ENCODE measurements around the gene RAE1. TPM values are rescaled to one million over a fixed set of nuclear protein-coding genes. Genes with fewer than 3 reads are reported as not detected.

The RAE1 gene
- total and polyA plus RNA-seq, 2 experiments from 2014 or later: 35.4 to 43.3 TPM

DNA sequence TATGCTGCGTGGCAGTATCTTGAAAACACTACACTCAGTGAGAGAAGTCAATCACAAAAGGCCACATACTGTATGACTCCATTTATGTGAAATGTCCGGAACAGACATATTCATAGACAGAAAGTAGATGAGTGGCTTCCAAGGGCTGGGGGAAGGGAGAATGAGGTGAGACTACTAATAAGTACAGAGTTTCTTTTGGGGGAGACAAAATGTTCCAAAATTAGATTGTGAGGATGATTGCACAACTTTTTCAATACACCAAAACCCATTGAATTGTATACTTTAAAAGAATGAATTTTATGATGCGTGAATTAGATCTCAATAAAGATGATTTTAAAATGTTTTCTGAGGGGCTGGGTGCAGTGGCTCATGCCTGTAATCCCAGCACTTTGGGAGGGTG is 30.7 kb upstream of the RAE1 start (continued):
- TF ChIP-seq, protein P1, sequence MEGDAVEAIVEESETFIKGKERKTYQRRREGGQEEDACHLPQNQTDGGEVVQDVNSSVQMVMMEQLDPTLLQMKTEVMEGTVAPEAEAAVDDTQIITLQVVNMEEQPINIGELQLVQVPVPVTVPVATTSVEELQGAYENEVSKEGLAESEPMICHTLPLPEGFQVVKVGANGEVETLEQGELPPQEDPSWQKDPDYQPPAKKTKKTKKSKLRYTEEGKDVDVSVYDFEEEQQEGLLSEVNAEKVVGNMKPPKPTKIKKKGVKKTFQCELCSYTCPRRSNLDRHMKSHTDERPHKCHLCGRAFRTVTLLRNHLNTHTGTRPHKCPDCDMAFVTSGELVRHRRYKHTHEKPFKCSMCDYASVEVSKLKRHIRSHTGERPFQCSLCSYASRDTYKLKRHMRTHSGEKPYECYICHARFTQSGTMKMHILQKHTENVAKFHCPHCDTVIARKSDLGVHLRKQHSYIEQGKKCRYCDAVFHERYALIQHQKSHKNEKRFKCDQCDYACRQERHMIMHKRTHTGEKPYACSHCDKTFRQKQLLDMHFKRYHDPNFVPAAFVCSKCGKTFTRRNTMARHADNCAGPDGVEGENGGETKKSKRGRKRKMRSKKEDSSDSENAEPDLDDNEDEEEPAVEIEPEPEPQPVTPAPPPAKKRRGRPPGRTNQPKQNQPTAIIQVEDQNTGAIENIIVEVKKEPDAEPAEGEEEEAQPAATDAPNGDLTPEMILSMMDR (conservative IDR thresholded peaks at IDR 0.05; ENCODE audit: low read depth in 2 of 2): no peak
- TF ChIP-seq JUNB (IDR thresholded peaks at IDR 0.05; ENCODE audit: unreplicated experiment) (no peak), NANOG (IDR thresholded peaks at IDR 0.05; ENCODE audit: borderline replicate concordance) (no peak), CREB1 (CRISPR knock-in tag; IDR thresholded peaks at IDR 0.05; ENCODE audit: low read depth) (no peak), STAT1 (IDR thresholded peaks at IDR 0.05; ENCODE audit: unreplicated experiment) (no peak)

DNA sequence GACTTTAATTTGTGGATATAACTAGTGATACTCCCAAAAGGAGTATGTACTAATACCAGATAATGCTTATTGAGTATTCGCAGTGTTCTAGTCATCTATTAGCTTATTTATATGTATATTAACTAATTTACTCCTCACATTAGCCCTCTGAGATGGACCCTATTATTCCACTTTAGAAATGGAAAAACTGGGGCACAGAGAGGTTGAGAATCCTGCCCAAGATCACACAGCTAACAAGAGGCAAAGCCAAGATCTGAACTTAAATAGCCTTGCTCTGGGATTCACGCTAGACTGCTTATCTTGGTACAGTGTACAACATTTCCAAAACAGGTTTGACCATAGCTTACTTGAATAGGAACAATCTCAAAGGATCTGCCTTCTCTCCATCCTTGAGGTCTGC is 29.9 kb upstream of the RAE1 start:
- H4K20me1 ChIP-seq (replicated peaks; ENCODE audit: insufficient read depth): no peaks in the 10 kb centered on the region
- H3K27me3 ChIP-seq (ENCODE audit: insufficient read depth): no peaks in the 10 kb centered on the region
- no peak overlapping the region for H3K4me2 ChIP-seq
- no peaks in the 10 kb centered on the region for H3K36me3 ChIP-seq (ENCODE audit: insufficient read depth)
- no peak for ATAC-seq
- no peak overlapping the region for H3K4me3 ChIP-seq
- Mint-ChIP-seq H3K27ac (no peak overlapping the region), H3K9me3 (no peaks in the 10 kb centered on the region), H3K4me1 (peaks cover 16% of the 10 kb centered on the region), H3K27me3 (ENCODE audit: insufficient read depth, low read depth, poor library complexity) (no peaks in the 10 kb centered on the region), H3K36me3 (ENCODE audit: low read depth) (no peaks in the 10 kb centered on the region; the same call in 2 of the 3 replicates), H3K4me3 (no peak overlapping the region)
- H3K4me1 ChIP-seq (ENCODE audit: insufficient read depth): peaks cover 10% of the 10 kb centered on the region
- H3K79me2 ChIP-seq (replicated peaks; ENCODE audit: insufficient read depth): no peaks in the 10 kb centered on the region
- DNase-seq (ENCODE audit: low spot score): no peak
- H3K9me2 ChIP-seq (ENCODE audit: insufficient read depth): no peaks in the 10 kb centered on the region
- H3F3A ChIP-seq (replicated peaks; ENCODE audit: low read depth): peaks cover 4% of the 10 kb centered on the region; the same call in 1 of the 2 replicates
- no peak for TF ChIP-seq POLR2AphosphoS5 (IDR thresholded peaks at IDR 0.05; ENCODE audit: low read depth)
- no peak overlapping the region for H2AFZ ChIP-seq
- H3K27ac ChIP-seq (ENCODE audit: low read depth): no peak overlapping the region

DNA sequence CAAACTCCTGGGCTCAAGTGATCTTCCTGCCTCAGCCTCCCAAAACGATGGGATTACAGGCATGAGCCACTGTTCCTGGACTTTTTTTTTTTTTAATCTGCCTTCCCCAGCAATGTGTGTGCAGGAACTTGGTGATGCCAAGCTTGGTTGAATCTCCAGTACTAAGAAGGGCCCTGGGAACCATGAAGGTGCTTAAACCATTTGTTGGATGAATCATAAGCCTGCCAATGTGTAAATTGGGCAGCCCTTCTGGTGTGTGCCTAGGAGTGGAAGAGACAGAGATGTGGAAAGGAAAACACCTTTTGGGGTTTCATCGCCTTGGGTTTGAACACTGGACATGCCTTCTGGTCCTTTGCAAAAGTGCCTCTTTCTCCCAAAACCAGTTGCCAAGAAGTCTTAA is 28.6 kb upstream of the RAE1 start:
- Mint-ChIP-seq H3K27ac (no peak overlapping the region), H3K4me1 (peaks cover 27% of the 10 kb centered on the region), H3K4me3 (no peak overlapping the region; the same call in 2 of the 3 replicates), H3K36me3 (ENCODE audit: low read depth) (no peaks in the 10 kb centered on the region; the same call in 2 of the 3 replicates), H3K27me3 (ENCODE audit: insufficient read depth, low read depth, poor library complexity) (no peaks in the 10 kb centered on the region), H3K9me3 (no peaks in the 10 kb centered on the region)
- Histone ChIP-seq H3K36me3 (ENCODE audit: insufficient read depth) (no peaks in the 10 kb centered on the region), H2AFZ (peak overlapping the region; percentile 97), H3K27me3 (ENCODE audit: insufficient read depth) (no peaks in the 10 kb centered on the region), H3K4me3 (no peak overlapping the region), H3K79me2 (replicated peaks; ENCODE audit: insufficient read depth) (no peaks in the 10 kb centered on the region), H3K27ac (ENCODE audit: low read depth) (no peak overlapping the region), H3K4me1 (ENCODE audit: insufficient read depth) (peaks cover 10% of the 10 kb centered on the region), H3K9me2 (ENCODE audit: insufficient read depth) (no peaks in the 10 kb centered on the region), H3F3A (replicated peaks; ENCODE audit: low read depth) (peaks cover 4% of the 10 kb centered on the region; the same call in 1 of the 2 replicates), H3K4me2 (no peak overlapping the region), H4K20me1 (replicated peaks; ENCODE audit: insufficient read depth) (no peaks in the 10 kb centered on the region)
- ATAC-seq: no peak
- DNase-seq (ENCODE audit: low spot score): no peak
- TF ChIP-seq JUNB (IDR thresholded peaks at IDR 0.05; ENCODE audit: unreplicated experiment): no peak
- TF ChIP-seq, protein P2, sequence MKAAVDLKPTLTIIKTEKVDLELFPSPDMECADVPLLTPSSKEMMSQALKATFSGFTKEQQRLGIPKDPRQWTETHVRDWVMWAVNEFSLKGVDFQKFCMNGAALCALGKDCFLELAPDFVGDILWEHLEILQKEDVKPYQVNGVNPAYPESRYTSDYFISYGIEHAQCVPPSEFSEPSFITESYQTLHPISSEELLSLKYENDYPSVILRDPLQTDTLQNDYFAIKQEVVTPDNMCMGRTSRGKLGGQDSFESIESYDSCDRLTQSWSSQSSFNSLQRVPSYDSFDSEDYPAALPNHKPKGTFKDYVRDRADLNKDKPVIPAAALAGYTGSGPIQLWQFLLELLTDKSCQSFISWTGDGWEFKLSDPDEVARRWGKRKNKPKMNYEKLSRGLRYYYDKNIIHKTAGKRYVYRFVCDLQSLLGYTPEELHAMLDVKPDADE (IDR thresholded peaks at IDR 0.05): no peak
- no peak for TF ChIP-seq EZH2 (IDR thresholded peaks at IDR 0.05; ENCODE audit: low read depth, unreplicated experiment)
- TF ChIP-seq EZH2phosphoT487 (IDR thresholded peaks at IDR 0.05; ENCODE audit: unreplicated experiment): no peak
- TF ChIP-seq STAT1 (IDR thresholded peaks at IDR 0.05; ENCODE audit: unreplicated experiment): no peak
- TF ChIP-seq, protein P3, sequence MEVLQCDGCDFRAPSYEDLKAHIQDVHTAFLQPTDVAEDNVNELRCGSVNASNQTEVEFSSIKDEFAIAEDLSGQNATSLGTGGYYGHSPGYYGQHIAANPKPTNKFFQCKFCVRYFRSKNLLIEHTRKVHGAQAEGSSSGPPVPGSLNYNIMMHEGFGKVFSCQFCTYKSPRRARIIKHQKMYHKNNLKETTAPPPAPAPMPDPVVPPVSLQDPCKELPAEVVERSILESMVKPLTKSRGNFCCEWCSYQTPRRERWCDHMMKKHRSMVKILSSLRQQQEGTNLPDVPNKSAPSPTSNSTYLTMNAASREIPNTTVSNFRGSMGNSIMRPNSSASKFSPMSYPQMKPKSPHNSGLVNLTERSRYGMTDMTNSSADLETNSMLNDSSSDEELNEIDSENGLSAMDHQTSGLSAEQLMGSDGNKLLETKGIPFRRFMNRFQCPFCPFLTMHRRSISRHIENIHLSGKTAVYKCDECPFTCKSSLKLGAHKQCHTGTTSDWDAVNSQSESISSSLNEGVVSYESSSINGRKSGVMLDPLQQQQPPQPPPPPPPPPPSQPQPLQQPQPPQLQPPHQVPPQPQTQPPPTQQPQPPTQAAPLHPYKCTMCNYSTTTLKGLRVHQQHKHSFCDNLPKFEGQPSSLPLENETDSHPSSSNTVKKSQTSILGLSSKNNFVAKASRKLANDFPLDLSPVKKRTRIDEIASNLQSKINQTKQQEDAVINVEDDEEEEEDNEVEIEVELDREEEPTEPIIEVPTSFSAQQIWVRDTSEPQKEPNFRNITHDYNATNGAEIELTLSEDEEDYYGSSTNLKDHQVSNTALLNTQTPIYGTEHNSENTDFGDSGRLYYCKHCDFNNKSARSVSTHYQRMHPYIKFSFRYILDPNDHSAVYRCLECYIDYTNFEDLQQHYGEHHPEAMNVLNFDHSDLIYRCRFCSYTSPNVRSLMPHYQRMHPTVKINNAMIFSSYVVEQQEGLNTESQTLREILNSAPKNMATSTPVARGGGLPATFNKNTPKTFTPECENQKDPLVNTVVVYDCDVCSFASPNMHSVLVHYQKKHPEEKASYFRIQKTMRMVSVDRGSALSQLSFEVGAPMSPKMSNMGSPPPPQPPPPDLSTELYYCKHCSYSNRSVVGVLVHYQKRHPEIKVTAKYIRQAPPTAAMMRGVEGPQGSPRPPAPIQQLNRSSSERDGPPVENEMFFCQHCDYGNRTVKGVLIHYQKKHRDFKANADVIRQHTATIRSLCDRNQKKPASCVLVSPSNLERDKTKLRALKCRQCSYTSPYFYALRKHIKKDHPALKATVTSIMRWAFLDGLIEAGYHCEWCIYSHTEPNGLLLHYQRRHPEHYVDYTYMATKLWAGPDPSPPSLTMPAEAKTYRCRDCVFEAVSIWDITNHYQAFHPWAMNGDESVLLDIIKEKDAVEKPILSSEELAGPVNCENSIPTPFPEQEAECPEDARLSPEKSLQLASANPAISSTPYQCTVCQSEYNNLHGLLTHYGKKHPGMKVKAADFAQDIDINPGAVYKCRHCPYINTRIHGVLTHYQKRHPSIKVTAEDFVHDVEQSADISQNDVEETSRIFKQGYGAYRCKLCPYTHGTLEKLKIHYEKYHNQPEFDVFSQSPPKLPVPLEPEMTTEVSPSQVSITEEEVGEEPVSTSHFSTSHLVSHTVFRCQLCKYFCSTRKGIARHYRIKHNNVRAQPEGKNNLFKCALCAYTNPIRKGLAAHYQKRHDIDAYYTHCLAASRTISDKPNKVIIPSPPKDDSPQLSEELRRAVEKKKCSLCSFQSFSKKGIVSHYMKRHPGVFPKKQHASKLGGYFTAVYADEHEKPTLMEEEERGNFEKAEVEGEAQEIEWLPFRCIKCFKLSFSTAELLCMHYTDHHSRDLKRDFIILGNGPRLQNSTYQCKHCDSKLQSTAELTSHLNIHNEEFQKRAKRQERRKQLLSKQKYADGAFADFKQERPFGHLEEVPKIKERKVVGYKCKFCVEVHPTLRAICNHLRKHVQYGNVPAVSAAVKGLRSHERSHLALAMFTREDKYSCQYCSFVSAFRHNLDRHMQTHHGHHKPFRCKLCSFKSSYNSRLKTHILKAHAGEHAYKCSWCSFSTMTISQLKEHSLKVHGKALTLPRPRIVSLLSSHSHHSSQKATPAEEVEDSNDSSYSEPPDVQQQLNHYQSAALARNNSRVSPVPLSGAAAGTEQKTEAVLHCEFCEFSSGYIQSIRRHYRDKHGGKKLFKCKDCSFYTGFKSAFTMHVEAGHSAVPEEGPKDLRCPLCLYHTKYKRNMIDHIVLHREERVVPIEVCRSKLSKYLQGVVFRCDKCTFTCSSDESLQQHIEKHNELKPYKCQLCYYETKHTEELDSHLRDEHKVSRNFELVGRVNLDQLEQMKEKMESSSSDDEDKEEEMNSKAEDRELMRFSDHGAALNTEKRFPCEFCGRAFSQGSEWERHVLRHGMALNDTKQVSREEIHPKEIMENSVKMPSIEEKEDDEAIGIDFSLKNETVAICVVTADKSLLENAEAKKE (CRISPR knock-in tag; IDR thresholded peaks at IDR 0.05): no peak
- TF ChIP-seq CREB1 (CRISPR knock-in tag; IDR thresholded peaks at IDR 0.05; ENCODE audit: low read depth): no peak
- no peak for TF ChIP-seq POLR2AphosphoS5 (IDR thresholded peaks at IDR 0.05; ENCODE audit: low read depth)
- no peak for TF ChIP-seq NANOG (IDR thresholded peaks at IDR 0.05; ENCODE audit: borderline replicate concordance)
- TF ChIP-seq ZNF114 (CRISPR knock-in tag; IDR thresholded peaks at IDR 0.05): no peak
